GM23338 (cell line): ENCODE measurements around the gene PLA2G12A. TPM values are rescaled to one million over a fixed set of nuclear protein-coding genes. Genes with fewer than 3 reads are reported as not detected.

Experiments
- ATAC-seq: fragments of 200-7000 bp; cut with Tn5 transposase; 3 replicates; pipeline ENCODE4 v1.9.1; 2020
- DNase-seq: peaks from one replicate; pipeline ENCODE4 v3.0.0-alpha.2; 2015; ENCODE audit warnings: low spot score
- H2AFZ ChIP-seq: fragments of 200-600 bp; sonication (generic); 2 replicates; pipeline ENCODE4 v1.8.0; 2016; ENCODE audit warnings: antibody characterized with exemption, mild to moderate bottlenecking, moderate library complexity
- H3F3A ChIP-seq: fragments of 200-600 bp; sonication (generic); replicated peaks from 2 replicates; pipeline ENCODE4 v1.8.0; 2017; ENCODE audit warnings: antibody characterized with exemption, mixed run types, low read depth
- H3K27ac ChIP-seq: fragments of 200-600 bp; sonication (generic); 2 replicates; pipeline ENCODE4 v1.6.1; 2016; ENCODE audit warnings: low read depth
- H3K27me3 ChIP-seq: fragments of 200-600 bp; sonication (generic); 2 replicates; pipeline ENCODE4 v1.8.0; 2016; ENCODE audit warnings: mild to moderate bottlenecking, mixed run types, moderate library complexity; ENCODE audit not compliant: insufficient read depth
- H3K36me3 ChIP-seq: fragments of 200-600 bp; sonication (generic); 2 replicates; pipeline ENCODE4 v1.8.0; 2016; ENCODE audit warnings: mild to moderate bottlenecking; ENCODE audit not compliant: insufficient read depth
- H3K4me1 ChIP-seq: fragments of 200-600 bp; sonication (generic); 2 replicates; pipeline ENCODE4 v1.8.0; 2016; ENCODE audit warnings: mild to moderate bottlenecking, moderate library complexity; ENCODE audit not compliant: insufficient read depth
- H3K4me2 ChIP-seq: fragments of 200-600 bp; sonication (generic); 2 replicates; pipeline ENCODE4 v1.7.1; 2017; ENCODE audit warnings: mixed run types
- H3K4me3 ChIP-seq: fragments of 200-600 bp; sonication (generic); 2 replicates; pipeline ENCODE4 v1.6.1; 2016; ENCODE audit warnings: mixed run types
- H3K79me2 ChIP-seq: fragments of 200-600 bp; sonication (generic); replicated peaks from 2 replicates; pipeline ENCODE4 v1.8.0; 2017; ENCODE audit warnings: mild to moderate bottlenecking; ENCODE audit not compliant: insufficient read depth
- H3K9me2 ChIP-seq: fragments of 200-600 bp; sonication (generic); 2 replicates; pipeline ENCODE4 v1.8.0; 2017; ENCODE audit not compliant: insufficient read depth
- H4K20me1 ChIP-seq: fragments of 200-600 bp; sonication (generic); replicated peaks from 2 replicates; pipeline ENCODE4 v1.8.0; 2017; ENCODE audit warnings: mild to moderate bottlenecking; ENCODE audit not compliant: insufficient read depth
- H3K27ac Mint-ChIP-seq: 2 replicates; pipeline ENCODE4 v1.8.0; 2020; ENCODE audit warnings: inconsistent platforms, mild to moderate bottlenecking, moderate library complexity, mixed read lengths
- H3K27me3 Mint-ChIP-seq: 3 replicates; pipeline ENCODE4 v1.8.0; 2022; ENCODE audit warnings: low read depth, mild to moderate bottlenecking, moderate library complexity, mixed read lengths, inconsistent platforms; ENCODE audit not compliant: insufficient read depth, poor library complexity
- H3K36me3 Mint-ChIP-seq: 3 replicates; pipeline ENCODE4 v1.8.0; 2021; ENCODE audit warnings: low read depth, mild to moderate bottlenecking, inconsistent platforms, moderate library complexity, mixed read lengths
- H3K4me1 Mint-ChIP-seq: 3 replicates; pipeline ENCODE4 v1.8.0; 2020; ENCODE audit warnings: mild to moderate bottlenecking, inconsistent platforms, mixed read lengths
- H3K4me3 Mint-ChIP-seq: 3 replicates; pipeline ENCODE4 v1.8.0; 2021; ENCODE audit warnings: moderate library complexity, mild to moderate bottlenecking, inconsistent platforms, mixed read lengths
- H3K9me3 Mint-ChIP-seq: 3 replicates; pipeline ENCODE4 v1.8.0; 2020; ENCODE audit warnings: moderate library complexity, mild to moderate bottlenecking, inconsistent platforms, mixed read lengths
- CREB1 ChIP-seq: fragments of 250-450 bp; sonication (Bioruptor Pico); IDR thresholded peaks from 2 replicates; pipeline ENCODE4 v1.5.0; 2020; ENCODE audit warnings: low read depth, mild to moderate bottlenecking, moderate library complexity
- ETS1 ChIP-seq: IDR thresholded peaks from 2 replicates; pipeline ENCODE4 v1.6.1; 2016; ENCODE audit warnings: antibody characterized with exemption
- EZH2 ChIP-seq: fragments of 200-600 bp; sonication (generic); IDR thresholded peaks from one replicate; pipeline ENCODE4 v1.8.0; 2017; ENCODE audit warnings: antibody characterized with exemption, mild to moderate bottlenecking, low read depth; ENCODE audit not compliant: unreplicated experiment
- EZH2phosphoT487 ChIP-seq: fragments of 200-600 bp; sonication (generic); IDR thresholded peaks from one replicate; pipeline ENCODE4 v1.8.1; 2018; ENCODE audit warnings: antibody characterized with exemption; ENCODE audit not compliant: unreplicated experiment
- JUNB ChIP-seq: IDR thresholded peaks from one replicate; pipeline ENCODE4 v1.6.1; 2016; ENCODE audit warnings: antibody characterized with exemption; ENCODE audit not compliant: unreplicated experiment
- NANOG ChIP-seq: IDR thresholded peaks from 2 replicates; pipeline ENCODE4 v1.6.1; 2016; ENCODE audit warnings: antibody characterized with exemption, borderline replicate concordance
- POLR2AphosphoS5 ChIP-seq: IDR thresholded peaks from 2 replicates; pipeline ENCODE4 v1.6.1; 2016; ENCODE audit warnings: antibody characterized with exemption, low read depth
- STAT1 ChIP-seq: IDR thresholded peaks from one replicate; pipeline ENCODE4 v1.6.1; 2016; ENCODE audit warnings: antibody characterized with exemption; ENCODE audit not compliant: unreplicated experiment
- ZNF114 ChIP-seq: fragments of 250-450 bp; sonication (Bioruptor Pico); IDR thresholded peaks from 2 replicates; pipeline ENCODE4 v1.5.0; 2020; ENCODE audit warnings: mild to moderate bottlenecking, moderate library complexity
- ZNF331 ChIP-seq: fragments of 250-450 bp; sonication (Bioruptor Pico); IDR thresholded peaks from 2 replicates; pipeline ENCODE4 v1.5.0; 2020; ENCODE audit warnings: low read depth, mild to moderate bottlenecking, moderate library complexity
- polyA plus RNA-seq: library from polyadenylated mRNA; unstranded; fragments of >200 nt; fragmentation: Nextera tagmentation; extraction: Ambion mirVana; gene quantifications from 2 replicates; pipeline ENCODE4 v1.2.1, GENCODE V29; 2016
- total RNA-seq: library from RNA; depleted of rRNA; stranded (reverse); fragments of >200 nt; shearing (Covaris generic); gene quantifications from 2 replicates; pipeline ENCODE4 v1.2.3, GENCODE V29; 2014
- TF ChIP-seq, protein P1 (sequence below): fragments of 250-450 bp; sonication (Bioruptor Pico); IDR thresholded peaks from 2 replicates; pipeline ENCODE4 v1.5.0; 2020; ENCODE audit warnings: mild to moderate bottlenecking, moderate library complexity
- TF ChIP-seq, protein P2 (sequence below), 2 experiments: fragments of 200-600 bp in 1 of 2; sonication (generic) in 1 of 2; conservative IDR thresholded peaks; 2 replicates each; pipeline versions ENCODE4 v1.5.1 to v1.6.1; 2016 to 2017; ENCODE audit warnings: antibody characterized with exemption in 2 of 2, low read depth in 2 of 2, mild to moderate bottlenecking in 2 of 2, moderate library complexity in 1 of 2
- TF ChIP-seq, protein P3 (sequence below): IDR thresholded peaks from one replicate; pipeline ENCODE4 v1.6.1; 2018; ENCODE audit warnings: antibody characterized with exemption; ENCODE audit not compliant: unreplicated experiment

Gene PLA2G12A
- total and polyA plus RNA-seq, 2 experiments from 2014 or later, result 30.8 to 70.7 TPM

- no peak for ATAC-seq
- no peaks in the 10 kb centered on the region for H3K79me2 ChIP-seq
- peaks cover 32% of the 10 kb centered on the region for H3K9me3 Mint-ChIP-seq
Measured at GRCh38 chr4:109675843-109676242, 54.0 kb downstream of the PLA2G12A start.

More at GRCh38 chr4:109675843-109676242, 54.0 kb downstream of the PLA2G12A start:
- peaks cover 4% of the 10 kb centered on the region for H3K27me3 Mint-ChIP-seq
- Histone ChIP-seq H3K9me2 (peaks cover 5% of the 10 kb centered on the region), H3K4me3 (no peak overlapping the region), H2AFZ (no peak overlapping the region), H3K4me2 (no peak overlapping the region), H3K4me1 (no peaks in the 10 kb centered on the region), H3F3A (no peaks in the 10 kb centered on the region), H4K20me1 (no peaks in the 10 kb centered on the region), H3K27ac (no peak overlapping the region), H3K36me3 (0 out of 2 replicates have a peak, but pooled peaks cover 5% of the 10 kb centered on the region), H3K27me3 (no peaks in the 10 kb centered on the region)
- no peak for DNase-seq
- no peaks in the 10 kb centered on the region for H3K4me1 Mint-ChIP-seq
- peaks cover 31% of the 10 kb centered on the region for H3K36me3 Mint-ChIP-seq
- H3K27ac Mint-ChIP-seq, result no peak overlapping the region
- no peak overlapping the region for H3K4me3 Mint-ChIP-seq
- TF ChIP-seq EZH2, result no peak
- TF ChIP-seq ZNF114 (CRISPR knock-in tag), result no peak
- TF ChIP-seq ETS1, result no peak
- no peak for TF ChIP-seq ZNF331 (CRISPR knock-in tag)
- TF ChIP-seq, protein P1, sequence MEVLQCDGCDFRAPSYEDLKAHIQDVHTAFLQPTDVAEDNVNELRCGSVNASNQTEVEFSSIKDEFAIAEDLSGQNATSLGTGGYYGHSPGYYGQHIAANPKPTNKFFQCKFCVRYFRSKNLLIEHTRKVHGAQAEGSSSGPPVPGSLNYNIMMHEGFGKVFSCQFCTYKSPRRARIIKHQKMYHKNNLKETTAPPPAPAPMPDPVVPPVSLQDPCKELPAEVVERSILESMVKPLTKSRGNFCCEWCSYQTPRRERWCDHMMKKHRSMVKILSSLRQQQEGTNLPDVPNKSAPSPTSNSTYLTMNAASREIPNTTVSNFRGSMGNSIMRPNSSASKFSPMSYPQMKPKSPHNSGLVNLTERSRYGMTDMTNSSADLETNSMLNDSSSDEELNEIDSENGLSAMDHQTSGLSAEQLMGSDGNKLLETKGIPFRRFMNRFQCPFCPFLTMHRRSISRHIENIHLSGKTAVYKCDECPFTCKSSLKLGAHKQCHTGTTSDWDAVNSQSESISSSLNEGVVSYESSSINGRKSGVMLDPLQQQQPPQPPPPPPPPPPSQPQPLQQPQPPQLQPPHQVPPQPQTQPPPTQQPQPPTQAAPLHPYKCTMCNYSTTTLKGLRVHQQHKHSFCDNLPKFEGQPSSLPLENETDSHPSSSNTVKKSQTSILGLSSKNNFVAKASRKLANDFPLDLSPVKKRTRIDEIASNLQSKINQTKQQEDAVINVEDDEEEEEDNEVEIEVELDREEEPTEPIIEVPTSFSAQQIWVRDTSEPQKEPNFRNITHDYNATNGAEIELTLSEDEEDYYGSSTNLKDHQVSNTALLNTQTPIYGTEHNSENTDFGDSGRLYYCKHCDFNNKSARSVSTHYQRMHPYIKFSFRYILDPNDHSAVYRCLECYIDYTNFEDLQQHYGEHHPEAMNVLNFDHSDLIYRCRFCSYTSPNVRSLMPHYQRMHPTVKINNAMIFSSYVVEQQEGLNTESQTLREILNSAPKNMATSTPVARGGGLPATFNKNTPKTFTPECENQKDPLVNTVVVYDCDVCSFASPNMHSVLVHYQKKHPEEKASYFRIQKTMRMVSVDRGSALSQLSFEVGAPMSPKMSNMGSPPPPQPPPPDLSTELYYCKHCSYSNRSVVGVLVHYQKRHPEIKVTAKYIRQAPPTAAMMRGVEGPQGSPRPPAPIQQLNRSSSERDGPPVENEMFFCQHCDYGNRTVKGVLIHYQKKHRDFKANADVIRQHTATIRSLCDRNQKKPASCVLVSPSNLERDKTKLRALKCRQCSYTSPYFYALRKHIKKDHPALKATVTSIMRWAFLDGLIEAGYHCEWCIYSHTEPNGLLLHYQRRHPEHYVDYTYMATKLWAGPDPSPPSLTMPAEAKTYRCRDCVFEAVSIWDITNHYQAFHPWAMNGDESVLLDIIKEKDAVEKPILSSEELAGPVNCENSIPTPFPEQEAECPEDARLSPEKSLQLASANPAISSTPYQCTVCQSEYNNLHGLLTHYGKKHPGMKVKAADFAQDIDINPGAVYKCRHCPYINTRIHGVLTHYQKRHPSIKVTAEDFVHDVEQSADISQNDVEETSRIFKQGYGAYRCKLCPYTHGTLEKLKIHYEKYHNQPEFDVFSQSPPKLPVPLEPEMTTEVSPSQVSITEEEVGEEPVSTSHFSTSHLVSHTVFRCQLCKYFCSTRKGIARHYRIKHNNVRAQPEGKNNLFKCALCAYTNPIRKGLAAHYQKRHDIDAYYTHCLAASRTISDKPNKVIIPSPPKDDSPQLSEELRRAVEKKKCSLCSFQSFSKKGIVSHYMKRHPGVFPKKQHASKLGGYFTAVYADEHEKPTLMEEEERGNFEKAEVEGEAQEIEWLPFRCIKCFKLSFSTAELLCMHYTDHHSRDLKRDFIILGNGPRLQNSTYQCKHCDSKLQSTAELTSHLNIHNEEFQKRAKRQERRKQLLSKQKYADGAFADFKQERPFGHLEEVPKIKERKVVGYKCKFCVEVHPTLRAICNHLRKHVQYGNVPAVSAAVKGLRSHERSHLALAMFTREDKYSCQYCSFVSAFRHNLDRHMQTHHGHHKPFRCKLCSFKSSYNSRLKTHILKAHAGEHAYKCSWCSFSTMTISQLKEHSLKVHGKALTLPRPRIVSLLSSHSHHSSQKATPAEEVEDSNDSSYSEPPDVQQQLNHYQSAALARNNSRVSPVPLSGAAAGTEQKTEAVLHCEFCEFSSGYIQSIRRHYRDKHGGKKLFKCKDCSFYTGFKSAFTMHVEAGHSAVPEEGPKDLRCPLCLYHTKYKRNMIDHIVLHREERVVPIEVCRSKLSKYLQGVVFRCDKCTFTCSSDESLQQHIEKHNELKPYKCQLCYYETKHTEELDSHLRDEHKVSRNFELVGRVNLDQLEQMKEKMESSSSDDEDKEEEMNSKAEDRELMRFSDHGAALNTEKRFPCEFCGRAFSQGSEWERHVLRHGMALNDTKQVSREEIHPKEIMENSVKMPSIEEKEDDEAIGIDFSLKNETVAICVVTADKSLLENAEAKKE (CRISPR knock-in tag), result no peak
- no peak for TF ChIP-seq JUNB
- TF ChIP-seq, protein P2, sequence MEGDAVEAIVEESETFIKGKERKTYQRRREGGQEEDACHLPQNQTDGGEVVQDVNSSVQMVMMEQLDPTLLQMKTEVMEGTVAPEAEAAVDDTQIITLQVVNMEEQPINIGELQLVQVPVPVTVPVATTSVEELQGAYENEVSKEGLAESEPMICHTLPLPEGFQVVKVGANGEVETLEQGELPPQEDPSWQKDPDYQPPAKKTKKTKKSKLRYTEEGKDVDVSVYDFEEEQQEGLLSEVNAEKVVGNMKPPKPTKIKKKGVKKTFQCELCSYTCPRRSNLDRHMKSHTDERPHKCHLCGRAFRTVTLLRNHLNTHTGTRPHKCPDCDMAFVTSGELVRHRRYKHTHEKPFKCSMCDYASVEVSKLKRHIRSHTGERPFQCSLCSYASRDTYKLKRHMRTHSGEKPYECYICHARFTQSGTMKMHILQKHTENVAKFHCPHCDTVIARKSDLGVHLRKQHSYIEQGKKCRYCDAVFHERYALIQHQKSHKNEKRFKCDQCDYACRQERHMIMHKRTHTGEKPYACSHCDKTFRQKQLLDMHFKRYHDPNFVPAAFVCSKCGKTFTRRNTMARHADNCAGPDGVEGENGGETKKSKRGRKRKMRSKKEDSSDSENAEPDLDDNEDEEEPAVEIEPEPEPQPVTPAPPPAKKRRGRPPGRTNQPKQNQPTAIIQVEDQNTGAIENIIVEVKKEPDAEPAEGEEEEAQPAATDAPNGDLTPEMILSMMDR (conservative IDR thresholded peaks at IDR 0.05; ENCODE audit: low read depth in 2 of 2), result no peak
- TF ChIP-seq NANOG, result no peak
- TF ChIP-seq EZH2phosphoT487, result no peak
- no peak for TF ChIP-seq STAT1
- no peak for TF ChIP-seq CREB1 (CRISPR knock-in tag)
- TF ChIP-seq, protein P3, sequence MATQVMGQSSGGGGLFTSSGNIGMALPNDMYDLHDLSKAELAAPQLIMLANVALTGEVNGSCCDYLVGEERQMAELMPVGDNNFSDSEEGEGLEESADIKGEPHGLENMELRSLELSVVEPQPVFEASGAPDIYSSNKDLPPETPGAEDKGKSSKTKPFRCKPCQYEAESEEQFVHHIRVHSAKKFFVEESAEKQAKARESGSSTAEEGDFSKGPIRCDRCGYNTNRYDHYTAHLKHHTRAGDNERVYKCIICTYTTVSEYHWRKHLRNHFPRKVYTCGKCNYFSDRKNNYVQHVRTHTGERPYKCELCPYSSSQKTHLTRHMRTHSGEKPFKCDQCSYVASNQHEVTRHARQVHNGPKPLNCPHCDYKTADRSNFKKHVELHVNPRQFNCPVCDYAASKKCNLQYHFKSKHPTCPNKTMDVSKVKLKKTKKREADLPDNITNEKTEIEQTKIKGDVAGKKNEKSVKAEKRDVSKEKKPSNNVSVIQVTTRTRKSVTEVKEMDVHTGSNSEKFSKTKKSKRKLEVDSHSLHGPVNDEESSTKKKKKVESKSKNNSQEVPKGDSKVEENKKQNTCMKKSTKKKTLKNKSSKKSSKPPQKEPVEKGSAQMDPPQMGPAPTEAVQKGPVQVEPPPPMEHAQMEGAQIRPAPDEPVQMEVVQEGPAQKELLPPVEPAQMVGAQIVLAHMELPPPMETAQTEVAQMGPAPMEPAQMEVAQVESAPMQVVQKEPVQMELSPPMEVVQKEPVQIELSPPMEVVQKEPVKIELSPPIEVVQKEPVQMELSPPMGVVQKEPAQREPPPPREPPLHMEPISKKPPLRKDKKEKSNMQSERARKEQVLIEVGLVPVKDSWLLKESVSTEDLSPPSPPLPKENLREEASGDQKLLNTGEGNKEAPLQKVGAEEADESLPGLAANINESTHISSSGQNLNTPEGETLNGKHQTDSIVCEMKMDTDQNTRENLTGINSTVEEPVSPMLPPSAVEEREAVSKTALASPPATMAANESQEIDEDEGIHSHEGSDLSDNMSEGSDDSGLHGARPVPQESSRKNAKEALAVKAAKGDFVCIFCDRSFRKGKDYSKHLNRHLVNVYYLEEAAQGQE, result no peak
- no peak for TF ChIP-seq POLR2AphosphoS5
